Cardiac fibroblast (primary cell): Measurements from ENCODE around the gene PLEKHG1.

Experiments
- DNase-seq, 2 donors: peaks; one replicate each; pipeline versions ENCODE4 v3.0.0 to v3.0.0-alpha.2; 2010; ENCODE audit warnings: low read depth in 2 of 2
- H3K4me3 ChIP-seq, 2 donors: replicated peaks in 1 of 2; 1 replicate in 1 of 2; 2 replicates in 1 of 2; pipeline ENCODE4 v1.5.1; 2011; ENCODE audit warnings: low read depth in 2 of 2, low read length in 2 of 2, mild to moderate bottlenecking in 2 of 2, moderate library complexity in 1 of 2
- TF ChIP-seq, protein P1 (sequence below): IDR thresholded peaks from one replicate; pipeline ENCODE4 v1.5.1; 2011; ENCODE audit warnings: low read depth, mild to moderate bottlenecking, low read length, inconsistent platforms

PLEKHG1 gene

DNA sequence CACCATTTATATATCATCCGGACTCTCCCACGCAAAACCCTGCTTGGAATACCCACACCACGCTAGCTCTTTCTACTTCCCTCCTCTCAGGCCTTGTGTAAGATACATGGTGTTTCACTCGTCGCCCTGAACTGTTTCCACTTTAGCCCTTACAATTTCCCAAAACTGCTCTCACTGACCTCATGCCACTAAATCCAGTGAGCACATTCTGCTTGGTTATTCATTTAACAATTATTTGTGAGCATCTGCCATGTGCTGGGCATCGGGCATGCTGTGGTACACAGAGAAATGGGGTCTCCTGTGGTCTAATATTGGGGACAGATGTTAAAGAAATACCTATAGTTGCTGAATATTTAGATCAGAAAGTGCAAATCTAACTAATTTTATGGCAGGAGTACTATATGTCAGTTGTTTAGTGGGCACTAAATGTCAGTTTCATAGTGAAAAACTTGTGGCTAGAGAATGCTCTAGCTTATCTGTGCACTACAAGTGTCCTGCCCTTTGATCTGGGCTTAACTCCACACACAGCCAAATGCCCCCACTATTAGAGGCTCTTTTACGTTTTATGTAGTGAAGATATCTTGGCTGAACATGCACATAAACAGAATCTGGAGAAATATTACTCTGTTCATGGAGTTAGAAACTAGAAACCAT lies 41.0 kb downstream of the PLEKHG1 start:
- no peak overlapping the region for H3K4me3 ChIP-seq
- TF ChIP-seq, protein P1, sequence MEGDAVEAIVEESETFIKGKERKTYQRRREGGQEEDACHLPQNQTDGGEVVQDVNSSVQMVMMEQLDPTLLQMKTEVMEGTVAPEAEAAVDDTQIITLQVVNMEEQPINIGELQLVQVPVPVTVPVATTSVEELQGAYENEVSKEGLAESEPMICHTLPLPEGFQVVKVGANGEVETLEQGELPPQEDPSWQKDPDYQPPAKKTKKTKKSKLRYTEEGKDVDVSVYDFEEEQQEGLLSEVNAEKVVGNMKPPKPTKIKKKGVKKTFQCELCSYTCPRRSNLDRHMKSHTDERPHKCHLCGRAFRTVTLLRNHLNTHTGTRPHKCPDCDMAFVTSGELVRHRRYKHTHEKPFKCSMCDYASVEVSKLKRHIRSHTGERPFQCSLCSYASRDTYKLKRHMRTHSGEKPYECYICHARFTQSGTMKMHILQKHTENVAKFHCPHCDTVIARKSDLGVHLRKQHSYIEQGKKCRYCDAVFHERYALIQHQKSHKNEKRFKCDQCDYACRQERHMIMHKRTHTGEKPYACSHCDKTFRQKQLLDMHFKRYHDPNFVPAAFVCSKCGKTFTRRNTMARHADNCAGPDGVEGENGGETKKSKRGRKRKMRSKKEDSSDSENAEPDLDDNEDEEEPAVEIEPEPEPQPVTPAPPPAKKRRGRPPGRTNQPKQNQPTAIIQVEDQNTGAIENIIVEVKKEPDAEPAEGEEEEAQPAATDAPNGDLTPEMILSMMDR = no peak
- no peak for DNase-seq

DNA sequence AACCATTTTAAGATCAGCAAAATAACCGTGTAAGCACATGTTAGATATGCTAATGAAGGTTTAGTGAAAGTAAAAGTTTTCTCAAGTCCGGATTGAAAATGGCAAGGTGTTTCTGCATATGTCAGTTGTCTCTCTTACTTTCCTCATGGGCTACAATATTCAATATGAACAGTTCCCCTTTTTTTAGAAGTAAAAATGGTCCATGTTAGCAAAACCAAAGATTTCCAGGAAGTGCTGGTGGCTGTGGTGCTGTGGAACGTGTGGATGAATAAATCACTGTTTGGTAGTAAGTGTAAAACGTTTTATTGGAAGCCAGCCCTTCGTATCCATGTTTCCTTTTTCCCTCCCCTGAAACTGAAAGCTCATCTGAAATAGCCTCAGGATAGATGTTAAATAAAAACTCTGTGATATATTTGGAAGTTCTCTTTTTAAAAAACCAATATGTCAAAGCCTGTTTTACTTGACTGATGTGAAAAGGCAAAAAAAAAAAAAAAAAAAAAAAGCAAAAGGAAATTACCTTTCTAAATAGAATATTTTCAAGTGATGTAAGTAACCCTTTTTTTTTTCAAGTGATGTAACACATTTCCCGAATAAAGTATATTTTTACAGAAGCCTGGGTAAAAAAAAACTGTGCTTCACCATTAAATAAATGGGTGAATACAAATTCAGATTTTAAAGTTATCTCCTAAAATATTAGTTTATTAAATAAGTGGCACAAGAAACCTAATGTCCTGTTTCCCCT lies 41.9 kb downstream of the PLEKHG1 start:
- no peak for DNase-seq
- TF ChIP-seq, protein P1 = no peak
- H3K4me3 ChIP-seq = no peak overlapping the region

DNA sequence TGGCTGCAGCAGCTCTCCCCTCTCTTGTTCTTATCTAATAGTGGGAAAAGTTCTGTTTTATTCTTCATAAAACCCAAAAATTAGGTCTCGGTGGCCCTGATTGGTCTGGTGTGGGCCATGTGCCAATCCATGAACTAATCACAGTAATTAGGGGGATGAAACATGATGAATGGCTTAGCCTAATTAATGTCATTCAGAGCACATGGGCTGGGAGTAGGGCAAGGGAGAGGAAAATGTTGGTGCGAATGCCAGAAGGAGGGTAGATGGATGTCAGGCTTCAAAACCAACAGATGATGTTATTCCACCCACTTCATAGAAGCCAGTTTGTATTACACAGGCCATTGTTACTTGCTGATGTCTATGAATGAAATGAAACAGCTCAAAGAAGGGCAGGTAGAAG lies 46.5 kb downstream of the PLEKHG1 start:
- DNase-seq = no peak
- no peak overlapping the region for H3K4me3 ChIP-seq
- TF ChIP-seq, protein P1 = no peak

DNA sequence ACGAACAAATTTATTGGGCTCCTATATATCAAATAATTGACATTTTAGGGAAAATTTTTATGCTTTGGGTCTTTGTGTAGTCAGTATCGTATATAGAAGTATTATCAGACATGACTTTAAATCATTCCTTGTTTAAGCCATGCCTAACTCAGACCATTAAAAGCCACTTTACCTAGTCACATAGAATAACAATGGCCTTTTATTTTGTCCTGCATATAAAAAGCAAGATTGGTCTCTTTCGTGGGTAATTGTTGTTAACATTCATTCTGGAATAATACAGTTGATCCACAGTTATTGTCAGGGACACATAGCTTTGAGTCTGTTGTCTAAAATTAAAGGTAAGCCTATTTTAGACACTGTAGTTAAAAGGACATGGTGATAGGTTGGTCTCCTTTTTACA lies 47.4 kb downstream of the PLEKHG1 start:
- DNase-seq = no peak
- TF ChIP-seq, protein P1 = no peak
- H3K4me3 ChIP-seq = no peak overlapping the region
